ENCODE results near the gene CXXC5. TPM values are rescaled to one million over a fixed set of nuclear protein-coding genes. Genes with fewer than 3 reads are reported as not detected.

Gene CXXC5
- total and polyA plus RNA-seq, 9 of the 15 experiments (the other 6 are each of a cell fraction or from before 2014, with no cell fraction given) = 1.9 to 123 (median 45.8) TPM

DNA sequence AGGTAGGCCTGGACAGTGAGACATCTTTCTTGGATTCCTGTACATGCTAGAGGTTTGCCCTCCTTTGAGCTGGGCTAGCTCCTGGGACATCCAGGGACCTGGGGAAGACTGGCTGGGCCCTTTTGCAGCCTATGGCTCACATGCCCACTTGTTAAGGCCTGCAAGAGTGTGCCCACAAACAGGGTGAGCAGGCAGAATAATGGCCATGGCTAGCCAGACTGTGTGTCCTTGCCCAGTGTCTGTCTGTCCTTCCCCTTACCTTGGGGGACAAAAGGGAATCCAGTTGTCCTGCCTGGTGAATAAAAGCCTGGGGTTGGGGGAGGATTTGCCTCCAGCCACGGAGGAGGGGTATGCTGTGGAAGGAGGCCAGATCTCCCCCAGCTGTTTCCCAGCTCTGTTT is 13.0 kb upstream of the CXXC5 start:
- ChIA-PET CTCF (ENCODE audit: low intra/inter-chr PET ratio) (interaction anchor here (0.6 to 4.0 kb wide), 7 partner anchors 13 to 210 kb away, joined by 3 to 81 read pairs (median 3); partner anchors contain the start of gene CXXC5), POLR2A (interaction anchor here (0.6 to 4.8 kb wide), 13 partner anchors 9 to 132 kb away, joined by 3 to 63 read pairs (median 4); partner anchors contain the start of gene CXXC5)
- Histone ChIP-seq H3K36me3 (ENCODE audit: control insufficient read depth, insufficient read depth, low read length) (peaks cover 11% of the 10 kb centered on the region), H3K9me3 (replicated peaks; ENCODE audit: control insufficient read depth, insufficient read depth, low read depth, low read length) (no peaks in the 10 kb centered on the region), H3K9ac (ENCODE audit: insufficient read depth in 1 of 2, low read depth in 2 of 2, low read length in 2 of 2) (no peak overlapping the region), H3K27ac (ENCODE audit: extremely low read depth, low read depth, low read length) (no peak overlapping the region), H3K79me2 (ENCODE audit: control insufficient read depth, insufficient read depth, low read length) (peaks cover 21% of the 10 kb centered on the region; the same call in 2 of the 3 replicates), H3K27me3 (ENCODE audit: control insufficient read depth in 2 of 2, insufficient read depth in 2 of 2, low read length in 2 of 2) (no peaks in the 10 kb centered on the region), H2AFZ (ENCODE audit: low read depth, low read length) (no peak overlapping the region), H3K4me3 (no peak overlapping the region), H3K9me1 (ENCODE audit: control insufficient read depth, insufficient read depth, low read length) (no peaks in the 10 kb centered on the region), H4K20me1 (replicated peaks; ENCODE audit: control insufficient read depth, insufficient read depth, low read length) (0 out of 2 replicates have a peak, but pooled peaks cover 3% of the 10 kb centered on the region), H3K4me2 (ENCODE audit: insufficient read depth, low read length) (no peak overlapping the region), H3K4me1 (replicated peaks in 1 of 2; ENCODE audit: control insufficient read depth in 2 of 2, insufficient read depth in 2 of 2, low read length in 2 of 2) (peaks cover 32 to 39% of the 10 kb centered on the region in 2 experiments)
- no TSS peak for BruUV-seq (replicated peaks)
- no peak for FAIRE-seq
- WGBS (ENCODE audit: insufficient coverage, low coverage, missing lambda C conversion rate) = 60% methylated on average over 1 of the region's 1 CpG
- in situ Hi-C loops (cut with MboI) = loop anchor here (10.0 kb wide), 1 partner anchor 220 kb away; no protein-coding TSS in a partner anchor
- intact Hi-C loops (cut with micrococcal nuclease) = loop anchor here (1.0 to 10.0 kb wide), 6 partner anchors 35 to 330 kb away; no protein-coding TSS in a partner anchor
- DNase-seq (ENCODE audit: extremely low read depth in 1 of 4, low spot score in 3 of 4) = no peak
- no peak for TF ChIP-seq HOXB6 (CRISPR knock-in tag; IDR thresholded peaks at IDR 0.05; ENCODE audit: borderline replicate concordance)
- no peak for TF ChIP-seq ESRRB (CRISPR knock-in tag; IDR thresholded peaks at IDR 0.05; ENCODE audit: borderline replicate concordance)
- no peak for TF ChIP-seq ZBTB7A (IDR thresholded peaks at IDR 0.05; ENCODE audit: borderline replicate concordance, control insufficient read depth, low read depth, low read length)
- no peak for TF ChIP-seq MXI1 (IDR thresholded peaks at IDR 0.05; ENCODE audit: low read depth, low read length)
- TF ChIP-seq ZNF76 (CRISPR knock-in tag; IDR thresholded peaks at IDR 0.05; ENCODE audit: borderline replicate concordance) = no peak
- TF ChIP-seq, protein P1, sequence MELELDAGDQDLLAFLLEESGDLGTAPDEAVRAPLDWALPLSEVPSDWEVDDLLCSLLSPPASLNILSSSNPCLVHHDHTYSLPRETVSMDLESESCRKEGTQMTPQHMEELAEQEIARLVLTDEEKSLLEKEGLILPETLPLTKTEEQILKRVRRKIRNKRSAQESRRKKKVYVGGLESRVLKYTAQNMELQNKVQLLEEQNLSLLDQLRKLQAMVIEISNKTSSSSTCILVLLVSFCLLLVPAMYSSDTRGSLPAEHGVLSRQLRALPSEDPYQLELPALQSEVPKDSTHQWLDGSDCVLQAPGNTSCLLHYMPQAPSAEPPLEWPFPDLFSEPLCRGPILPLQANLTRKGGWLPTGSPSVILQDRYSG (tag; conservative IDR thresholded peaks at IDR 0.05; ENCODE audit: low read depth) = no peak
- no peak for TF ChIP-seq DDX20 (tag; IDR thresholded peaks at IDR 0.05; ENCODE audit: low read depth)
- TF ChIP-seq SREBF1 (IDR thresholded peaks at IDR 0.05; ENCODE audit: borderline replicate concordance, low read depth, low read length) = no peak
- TF ChIP-seq KDM2B (CRISPR knock-in tag; IDR thresholded peaks at IDR 0.05) = no peak
- TF ChIP-seq DNMT1 (IDR thresholded peaks at IDR 0.05) = no peak
- no peak for TF ChIP-seq MTF1 (CRISPR knock-in tag; IDR thresholded peaks at IDR 0.05; ENCODE audit: borderline replicate concordance)
- no peak for TF ChIP-seq OTX1 (CRISPR knock-in tag; IDR thresholded peaks at IDR 0.05)
- no peak for TF ChIP-seq EWSR1 (IDR thresholded peaks at IDR 0.05; ENCODE audit: borderline replicate concordance, low read depth, partially characterized antibody)
- no peak for TF ChIP-seq MCM5 (IDR thresholded peaks at IDR 0.05; ENCODE audit: low read depth)
- no peak for TF ChIP-seq SMARCE1 (IDR thresholded peaks at IDR 0.05)
- TF ChIP-seq U2AF1 (optimal IDR thresholded peaks at IDR 0.05; ENCODE audit: low read depth, low read length) = no peak
- TF ChIP-seq CBFA2T2 (conservative IDR thresholded peaks at IDR 0.05) = no peak
- no peak for ATAC-seq

All from K562 (cell line).